Dermis blood vessel endothelial cell (primary cell): ENCODE results near the gene PLCL1. TPM values are rescaled to one million over a fixed set of nuclear protein-coding genes. Genes with fewer than 3 reads are reported as not detected.

ENCODE experiments used
- DNase-seq: peaks from one replicate; pipeline ENCODE4 v3.0.0; 2010
- total RNA-seq: library from RNA; depleted of rRNA; stranded (reverse); fragments of >200 nt; gene quantifications from 2 replicates; pipeline ENCODE4 v1.2.3, GENCODE V29; 2014

PLCL1 gene
- total RNA-seq, 1 donor from 2014 or later: 0.68 TPM

DNA sequence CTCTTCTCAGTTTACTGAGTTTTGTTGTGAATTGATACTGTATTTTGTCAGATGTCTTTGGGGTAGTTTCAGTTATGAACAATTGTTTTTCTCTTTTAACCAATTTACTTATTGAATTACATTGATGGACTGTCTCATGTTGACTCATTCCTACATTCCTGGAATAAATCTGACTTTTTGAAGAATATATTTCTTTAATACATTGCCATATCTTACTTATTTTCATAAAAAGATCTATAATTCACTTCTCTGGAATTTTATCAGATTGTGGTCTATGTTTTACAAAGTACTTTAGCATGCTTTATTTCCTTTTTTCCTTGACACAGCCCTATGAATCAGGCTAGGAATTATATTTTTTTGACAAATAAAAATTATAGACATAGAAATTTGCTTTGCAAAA, 268.3 kb downstream of the PLCL1 start:
- DNase-seq: no peak

DNA sequence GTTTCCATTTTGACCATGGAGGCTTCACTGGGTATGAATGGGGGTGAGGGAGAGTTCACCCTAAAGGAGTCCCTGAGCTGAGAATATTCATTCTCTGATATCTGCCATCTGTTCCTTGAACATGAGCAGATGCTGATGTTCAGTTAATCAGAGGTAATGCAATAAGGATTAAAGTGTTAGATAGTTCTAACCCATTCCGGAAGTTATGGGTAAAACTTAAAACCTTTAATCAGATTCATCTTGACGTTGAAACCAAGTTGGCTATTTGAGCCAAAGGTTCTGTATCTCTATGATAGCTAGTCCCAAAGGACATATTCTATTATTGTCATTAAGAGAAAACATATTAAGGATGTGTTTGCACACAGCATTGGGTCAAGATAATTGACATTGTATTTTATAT, 268.9 kb downstream of the PLCL1 start:
- DNase-seq: no peak

DNA sequence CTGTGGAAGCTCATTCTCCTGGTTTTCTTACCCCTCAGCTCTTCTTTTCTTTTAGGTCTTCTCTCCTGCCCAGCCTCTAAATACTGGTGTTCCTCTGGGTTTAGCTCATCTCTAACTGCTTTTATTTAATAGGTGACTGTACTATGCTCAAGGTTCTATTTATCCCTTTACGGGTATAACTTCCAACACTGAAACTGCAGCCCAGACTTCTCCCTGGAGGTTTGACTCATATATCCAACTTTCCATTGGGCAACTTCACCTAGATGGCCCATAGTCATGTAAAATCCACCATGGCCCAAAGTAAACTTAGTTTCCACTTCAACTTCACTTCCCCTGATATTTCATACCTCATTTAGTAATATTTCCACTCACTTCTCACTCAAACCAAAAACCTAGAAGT, 273.1 kb downstream of the PLCL1 start:
- no peak for DNase-seq

DNA sequence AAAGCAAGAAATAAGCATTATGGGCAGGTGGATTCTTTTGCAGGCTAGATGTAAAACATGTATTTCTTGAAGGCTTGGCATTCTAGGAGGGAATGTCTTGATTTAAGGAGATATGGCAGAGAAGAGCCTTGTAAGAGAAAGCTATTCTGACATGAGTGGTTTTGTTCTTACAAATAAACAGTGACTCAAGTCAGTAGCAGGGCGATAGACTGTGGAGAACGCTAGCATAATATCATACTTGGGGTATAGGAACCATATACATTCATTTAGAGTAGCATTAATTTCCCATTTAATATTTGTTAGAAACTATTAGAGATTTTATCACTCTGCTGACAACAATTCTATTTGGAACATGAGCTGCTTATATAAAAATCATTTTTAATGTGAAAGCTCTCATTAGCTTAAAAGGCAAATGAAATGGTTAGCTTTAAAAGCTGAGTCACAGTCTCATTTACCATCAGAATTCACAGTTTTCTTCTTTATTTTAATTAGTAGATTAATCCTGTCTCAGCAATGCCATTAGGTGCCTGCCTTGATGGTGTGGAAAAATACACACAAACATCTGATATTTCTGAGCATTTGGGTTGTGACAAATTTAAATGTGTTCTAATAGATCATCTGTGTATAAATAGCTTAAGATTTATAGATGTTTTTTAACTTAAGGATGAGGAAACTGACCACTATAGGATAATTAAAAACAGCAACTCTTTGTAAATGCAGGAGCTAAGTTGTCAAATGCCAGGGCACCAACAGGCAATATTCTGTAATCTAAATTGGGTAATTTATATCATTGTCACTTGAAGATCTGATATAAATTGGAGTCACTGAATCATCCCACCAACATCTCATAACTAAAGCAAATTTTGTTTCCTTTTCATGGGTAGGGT, 276.7 kb downstream of the PLCL1 start:
- no peak for DNase-seq

DNA sequence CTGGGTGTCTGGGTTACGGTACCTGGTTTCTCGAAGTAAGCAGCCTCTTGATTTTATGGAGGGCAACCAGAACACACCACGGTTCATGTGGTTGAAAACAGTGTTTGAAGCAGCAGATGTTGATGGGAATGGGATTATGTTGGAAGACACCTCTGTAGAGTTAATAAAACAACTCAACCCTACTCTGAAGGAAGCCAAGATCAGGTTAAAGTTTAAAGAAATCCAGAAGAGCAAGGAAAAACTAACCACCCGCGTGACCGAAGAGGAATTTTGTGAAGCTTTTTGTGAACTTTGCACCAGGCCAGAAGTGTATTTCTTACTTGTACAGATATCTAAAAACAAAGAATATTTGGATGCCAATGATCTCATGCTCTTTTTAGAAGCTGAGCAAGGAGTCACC, 279.8 kb downstream of the PLCL1 start:
- DNase-seq: no peak

DNA sequence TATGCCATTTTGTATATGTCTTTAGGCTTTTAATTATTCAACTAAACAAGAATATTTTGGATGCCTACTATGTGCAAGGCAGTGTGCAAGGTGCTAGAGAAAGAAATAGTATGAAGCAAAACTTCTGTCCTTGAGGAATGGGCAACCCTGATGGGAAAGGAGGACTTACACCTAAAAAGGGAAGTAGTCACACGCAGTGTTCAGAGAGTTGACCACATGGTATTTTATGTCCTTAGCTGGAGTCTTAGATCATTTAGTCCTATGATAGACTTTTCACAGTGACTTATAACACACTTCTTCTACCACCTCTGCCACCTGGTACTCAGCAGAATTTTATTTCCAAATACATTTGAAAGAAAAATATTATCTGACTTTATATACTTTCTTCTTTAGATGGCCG, 291.6 kb downstream of the PLCL1 start:
- DNase-seq: no peak

DNA sequence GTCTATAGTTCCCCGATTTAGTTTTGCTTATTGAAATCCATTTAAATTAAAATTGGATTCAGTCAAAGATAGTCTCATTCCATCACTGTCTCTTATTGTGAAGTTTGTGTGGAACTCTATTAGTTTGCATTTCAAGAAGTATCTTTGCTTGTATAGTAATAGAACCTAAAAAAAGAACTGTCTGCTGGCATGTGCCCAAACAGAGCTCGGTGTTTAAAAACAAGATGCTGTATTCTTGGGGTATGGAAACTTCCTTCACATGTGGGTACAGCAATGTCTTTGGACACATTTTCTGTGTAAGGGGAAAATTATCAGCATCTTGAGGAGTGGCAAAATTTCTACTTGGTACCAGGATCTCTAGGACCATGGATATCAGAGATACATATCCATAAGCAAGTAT, 292.6 kb downstream of the PLCL1 start:
- no peak for DNase-seq

DNA sequence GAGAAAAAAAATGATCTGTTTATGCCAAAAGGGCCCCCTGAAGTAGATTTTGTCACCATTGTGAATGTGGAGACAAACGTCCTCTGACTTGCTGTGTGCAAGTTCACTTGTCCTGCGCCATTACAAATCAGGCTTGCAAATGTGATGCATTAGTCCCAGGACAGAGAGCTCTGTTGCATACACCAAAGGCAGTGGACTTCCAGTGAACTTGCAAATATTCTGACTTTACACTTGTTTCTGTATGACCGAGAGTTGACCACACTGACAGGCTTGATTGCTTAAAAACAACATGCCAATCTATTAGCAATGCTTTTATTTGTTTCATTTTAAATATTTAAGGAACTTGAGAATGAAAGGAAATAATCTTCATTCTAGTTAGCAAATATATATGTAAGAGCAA, 293.2 kb downstream of the PLCL1 start:
- DNase-seq: no peak

DNA sequence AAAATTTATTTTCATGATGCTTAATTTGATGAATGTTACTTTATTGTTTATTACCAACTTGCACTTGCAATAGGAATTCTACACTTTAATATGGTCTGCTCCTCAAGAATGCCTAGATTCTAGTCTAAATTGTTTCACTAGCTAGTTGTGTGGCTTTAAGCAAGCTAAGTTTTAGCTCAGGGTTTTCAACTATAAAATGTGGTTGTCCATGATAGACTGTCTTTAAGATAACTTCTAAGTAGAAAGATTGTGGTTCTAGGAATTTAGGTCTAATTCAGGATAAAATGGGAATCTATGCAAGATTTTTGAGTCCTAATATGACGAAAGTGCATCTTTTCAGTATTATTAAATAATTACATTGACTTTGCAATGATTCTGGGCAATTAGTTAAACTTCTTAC, 294.0 kb downstream of the PLCL1 start:
- DNase-seq: no peak

DNA sequence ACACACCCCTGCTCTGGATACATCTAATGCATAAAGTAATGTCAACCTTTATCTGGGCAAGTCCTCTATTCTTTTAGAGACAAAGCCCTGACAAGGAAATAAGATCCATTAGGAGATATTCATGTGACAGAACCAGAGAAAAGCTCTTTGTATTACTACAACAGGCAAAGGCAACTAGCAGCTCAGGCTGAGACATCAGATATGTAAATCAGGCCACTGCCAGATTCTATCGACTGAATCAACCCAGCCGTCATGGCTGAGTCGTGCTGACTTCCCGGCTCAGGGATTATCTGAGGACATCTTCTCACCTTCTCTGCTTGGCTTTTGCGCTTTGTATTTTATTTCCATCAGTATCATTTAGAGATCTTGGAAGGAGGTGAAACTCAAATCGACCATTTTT, 294.5 kb downstream of the PLCL1 start:
- DNase-seq: no peak

DNA sequence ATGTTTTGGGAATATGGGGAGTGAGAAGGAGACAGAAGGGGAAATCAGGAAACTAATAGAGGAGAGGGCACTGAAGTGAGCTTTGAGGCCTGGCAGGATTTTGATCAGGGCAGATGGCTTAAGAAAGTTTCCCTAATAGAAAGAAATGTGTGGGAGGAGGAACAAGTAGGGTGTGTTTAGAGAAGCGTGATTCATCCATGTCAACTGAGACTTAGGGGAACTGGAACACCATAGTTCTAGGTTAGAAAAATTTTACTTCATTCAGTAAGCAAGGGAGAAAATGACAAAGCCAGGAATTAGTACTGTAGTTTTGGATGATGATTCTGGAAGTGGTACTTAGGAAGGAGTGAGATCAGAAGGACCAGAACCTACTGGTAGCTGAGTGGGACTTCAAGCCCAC, 296.0 kb downstream of the PLCL1 start:
- DNase-seq: no peak

DNA sequence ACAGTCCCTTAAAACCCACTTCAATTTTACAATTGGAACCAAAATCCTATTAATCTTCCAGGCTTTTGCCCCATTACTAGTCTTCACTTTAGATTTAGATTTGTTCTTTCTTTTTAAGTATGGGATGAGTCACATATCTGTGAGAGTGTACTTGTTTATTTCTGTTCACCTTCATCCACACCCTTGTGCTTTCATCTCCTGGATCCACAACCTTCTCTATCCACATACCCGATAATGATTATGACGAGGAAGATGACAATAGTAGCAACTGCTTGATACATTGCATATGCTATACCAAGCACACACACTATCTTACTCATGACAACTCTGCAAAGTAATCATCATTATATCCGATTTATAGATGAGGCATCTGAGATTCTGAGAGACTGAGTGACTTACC, 297.3 kb downstream of the PLCL1 start:
- DNase-seq: no peak

DNA sequence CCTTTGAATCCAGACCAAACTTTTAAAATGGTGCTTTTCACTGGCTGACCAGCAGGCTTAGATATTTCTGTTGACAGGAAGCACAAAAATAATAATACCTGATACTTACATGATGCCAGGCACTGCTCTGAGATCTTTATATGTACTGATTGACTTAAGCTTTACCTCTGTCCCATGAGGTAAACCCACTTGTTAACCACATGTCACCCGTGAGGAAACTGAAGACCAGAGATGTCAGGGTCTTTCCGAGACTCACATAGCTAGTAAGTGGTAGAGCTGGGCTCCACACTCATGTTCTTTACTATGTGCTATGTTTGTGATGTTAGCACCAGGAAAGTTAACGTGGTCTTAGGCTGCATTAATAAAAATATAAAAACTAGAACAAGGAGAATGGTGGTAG, 297.7 kb downstream of the PLCL1 start:
- DNase-seq: no peak

DNA sequence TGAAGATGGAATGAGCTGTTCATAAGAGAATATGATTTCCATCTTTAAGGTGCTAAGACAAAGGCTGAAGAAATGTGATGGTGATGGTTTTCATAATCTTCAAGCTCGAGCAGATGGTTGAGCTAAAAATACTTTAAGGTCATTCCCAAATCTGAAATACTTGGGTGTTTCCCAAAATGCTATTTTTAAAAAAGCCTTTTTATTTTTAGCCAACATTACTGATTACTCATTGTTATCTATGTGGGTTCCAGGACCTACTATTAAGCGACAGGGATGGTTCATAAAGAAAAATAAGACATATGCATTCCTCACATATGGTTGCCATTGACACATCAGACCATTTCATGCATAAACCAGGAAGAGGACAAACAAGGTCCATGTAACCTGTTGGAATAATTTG, 298.5 kb downstream of the PLCL1 start:
- no peak for DNase-seq

DNA sequence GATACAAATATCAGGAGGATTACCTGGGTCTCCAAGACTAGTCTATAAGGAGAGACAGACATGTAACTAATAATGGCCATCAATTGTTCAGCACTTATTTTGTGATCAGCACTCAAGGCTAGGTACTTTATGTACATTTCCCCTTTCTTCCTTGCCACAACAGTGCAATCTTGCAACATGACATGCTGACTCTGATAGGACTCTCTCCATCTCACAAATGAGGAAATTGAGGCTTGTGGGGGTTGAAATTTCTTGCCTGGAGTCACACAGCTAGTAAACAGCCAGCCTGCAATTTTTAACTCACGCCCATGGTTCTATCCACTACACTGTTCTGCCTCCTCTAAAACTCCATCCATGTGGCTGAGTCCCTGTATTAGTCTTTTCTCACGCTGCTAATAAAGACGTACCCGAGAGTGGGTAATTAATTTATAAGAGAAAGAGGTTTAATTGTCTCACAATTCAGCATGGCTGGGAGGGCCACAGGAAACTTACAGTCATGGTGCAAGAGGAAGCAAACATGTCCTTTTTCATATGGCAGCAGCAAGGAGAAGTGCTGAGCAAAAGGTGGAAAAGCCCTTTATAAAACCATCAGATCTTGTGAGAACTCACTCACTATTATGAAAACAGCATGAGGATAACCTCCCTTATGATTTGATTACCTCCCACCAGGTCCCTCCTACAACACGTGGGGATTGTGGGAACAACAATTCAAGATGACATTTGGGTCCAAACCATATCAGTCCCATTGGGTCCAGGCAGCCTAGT, 302.4 kb downstream of the PLCL1 start:
- DNase-seq: no peak

DNA sequence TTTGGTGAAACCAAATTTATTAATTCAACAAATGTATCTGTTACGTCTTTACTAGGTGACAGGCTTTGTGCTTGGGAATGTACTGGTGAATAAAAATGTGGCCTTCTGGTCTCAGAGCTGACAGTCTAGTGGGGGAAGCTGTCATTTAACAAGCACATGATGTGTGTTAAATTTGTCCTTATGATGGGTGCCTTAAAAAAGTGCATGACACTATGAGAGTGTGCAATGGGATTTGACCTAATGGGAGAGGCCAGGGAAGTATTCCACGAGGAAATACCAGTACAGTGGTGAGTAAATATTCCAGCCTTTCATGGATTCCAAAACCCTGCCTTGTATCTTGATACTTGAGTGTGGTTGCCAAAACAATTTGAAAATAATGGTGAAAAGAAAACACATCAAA, 308.9 kb downstream of the PLCL1 start:
- DNase-seq: no peak

DNA sequence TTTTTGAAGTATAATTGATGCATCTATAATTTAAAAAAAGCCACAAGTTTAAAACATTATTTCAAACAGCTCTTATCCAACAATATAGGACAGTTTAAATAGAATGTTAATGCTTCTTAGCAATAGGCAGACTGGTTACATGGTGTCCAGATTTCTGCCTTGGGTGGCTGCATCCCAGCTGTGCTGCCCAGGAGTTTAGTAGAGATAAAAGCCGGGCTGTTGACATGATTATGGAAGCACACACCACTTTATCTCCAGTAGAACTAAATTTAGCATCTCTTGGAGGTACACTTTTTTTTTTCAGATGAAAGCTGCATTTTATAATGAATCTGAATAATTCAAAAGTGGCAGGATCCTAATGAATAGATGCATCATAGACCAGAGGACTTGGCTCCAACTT, 309.7 kb downstream of the PLCL1 start:
- DNase-seq: no peak

DNA sequence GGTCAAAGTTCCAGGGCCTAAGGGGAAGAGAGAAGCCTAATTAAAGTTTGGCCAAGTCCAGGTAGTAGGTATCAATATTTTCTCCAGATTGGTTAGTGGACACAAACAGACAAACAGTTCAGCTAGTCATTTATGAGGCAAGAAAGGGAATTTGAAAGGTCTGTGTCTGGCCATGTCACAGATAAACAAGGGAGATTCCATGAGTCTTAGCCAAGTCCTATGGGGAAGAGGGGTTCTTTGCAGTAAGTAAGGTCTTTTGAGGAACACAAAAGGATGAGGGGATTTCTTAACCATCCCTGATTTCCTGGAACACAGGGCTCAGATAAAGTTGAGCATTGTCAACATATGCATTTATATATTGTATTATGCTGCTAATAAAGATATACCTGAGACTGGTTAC, 310.8 kb downstream of the PLCL1 start:
- DNase-seq: no peak

DNA sequence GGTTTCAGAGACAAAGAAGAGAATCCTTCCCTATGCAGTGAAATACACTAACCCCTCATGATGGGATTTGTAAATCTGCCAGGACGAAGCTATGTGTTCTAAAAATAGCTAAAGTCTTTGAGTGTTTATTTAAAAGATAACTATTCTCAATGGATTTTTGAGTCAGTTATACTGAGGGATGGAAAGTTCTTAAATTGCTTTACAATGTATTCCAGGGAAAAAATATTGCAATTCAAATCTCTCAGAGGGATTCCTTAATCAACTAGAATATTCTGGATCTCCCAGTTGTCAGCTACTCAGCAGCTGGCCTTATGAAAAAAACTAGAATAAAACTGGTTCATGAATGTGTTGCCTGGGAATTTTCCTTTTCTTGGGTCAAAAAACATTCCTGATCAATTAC, 312.4 kb downstream of the PLCL1 start:
- no peak for DNase-seq

DNA sequence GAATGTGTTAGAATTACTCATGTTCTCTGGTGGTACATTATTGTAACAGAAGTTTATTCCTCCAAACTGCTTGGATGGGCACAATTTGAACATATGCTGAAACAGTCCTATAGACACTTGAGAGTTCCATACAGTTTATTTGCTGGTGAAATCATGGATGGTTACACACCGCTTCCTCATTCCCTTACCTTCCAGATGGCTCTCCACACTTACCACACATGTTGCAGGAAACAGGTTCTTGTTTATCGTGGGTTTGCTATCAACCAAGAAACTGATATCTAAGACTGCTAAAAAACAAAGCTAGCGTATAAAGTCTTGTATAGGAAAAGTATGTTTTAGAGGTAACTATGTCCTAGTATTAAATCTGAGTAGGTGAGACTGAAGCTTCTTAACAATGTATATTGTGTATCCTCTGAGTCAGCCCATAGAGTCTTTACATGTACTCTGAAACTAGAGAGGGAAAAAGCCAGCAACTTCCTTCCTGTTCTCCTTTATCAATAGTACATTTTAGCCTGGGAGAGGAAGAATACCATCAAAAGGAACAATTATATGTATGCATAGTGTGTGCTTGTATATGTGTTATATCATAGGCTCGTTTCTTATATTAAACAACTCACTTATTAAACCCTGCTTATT, 313.1 kb downstream of the PLCL1 start:
- no peak for DNase-seq

DNA sequence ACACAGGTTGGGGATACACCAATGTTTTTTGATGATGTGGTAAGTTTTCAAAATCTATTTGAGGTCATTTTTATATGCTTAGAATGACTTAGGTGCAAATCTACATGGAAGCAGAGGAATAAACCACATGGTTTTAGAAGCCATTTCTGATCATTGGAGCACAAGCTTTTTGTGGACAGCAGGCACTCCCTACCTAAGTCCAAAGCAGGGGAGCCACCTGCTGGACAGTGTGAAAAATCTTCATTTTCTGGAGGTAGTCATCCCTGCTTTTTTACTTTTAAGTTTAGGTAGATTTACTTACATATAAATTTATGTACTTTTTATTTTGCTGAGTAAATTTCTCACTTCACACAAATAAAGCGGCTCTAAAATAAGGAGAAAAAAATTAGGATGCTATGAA, 323.2 kb downstream of the PLCL1 start:
- peak; percentile 78 for DNase-seq

DNA sequence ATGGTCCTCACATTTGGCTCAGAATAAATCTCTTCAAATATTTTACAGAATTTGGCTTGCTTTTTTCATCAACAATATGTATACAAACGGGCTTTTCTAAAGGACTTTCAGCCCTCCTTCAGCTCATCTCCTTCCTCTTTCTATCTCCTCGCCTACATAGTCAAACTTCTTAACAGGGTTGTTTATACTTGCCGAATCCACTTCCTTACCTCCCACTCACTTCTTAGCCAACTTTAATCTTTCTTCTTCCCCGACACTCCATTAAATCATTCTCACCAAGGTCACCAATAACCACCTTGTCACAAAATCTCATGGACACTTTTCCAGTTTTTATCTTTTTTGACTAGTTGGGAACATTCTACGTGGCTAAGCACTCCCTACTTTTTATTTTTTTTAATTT, 325.2 kb downstream of the PLCL1 start:
- no peak for DNase-seq

DNA sequence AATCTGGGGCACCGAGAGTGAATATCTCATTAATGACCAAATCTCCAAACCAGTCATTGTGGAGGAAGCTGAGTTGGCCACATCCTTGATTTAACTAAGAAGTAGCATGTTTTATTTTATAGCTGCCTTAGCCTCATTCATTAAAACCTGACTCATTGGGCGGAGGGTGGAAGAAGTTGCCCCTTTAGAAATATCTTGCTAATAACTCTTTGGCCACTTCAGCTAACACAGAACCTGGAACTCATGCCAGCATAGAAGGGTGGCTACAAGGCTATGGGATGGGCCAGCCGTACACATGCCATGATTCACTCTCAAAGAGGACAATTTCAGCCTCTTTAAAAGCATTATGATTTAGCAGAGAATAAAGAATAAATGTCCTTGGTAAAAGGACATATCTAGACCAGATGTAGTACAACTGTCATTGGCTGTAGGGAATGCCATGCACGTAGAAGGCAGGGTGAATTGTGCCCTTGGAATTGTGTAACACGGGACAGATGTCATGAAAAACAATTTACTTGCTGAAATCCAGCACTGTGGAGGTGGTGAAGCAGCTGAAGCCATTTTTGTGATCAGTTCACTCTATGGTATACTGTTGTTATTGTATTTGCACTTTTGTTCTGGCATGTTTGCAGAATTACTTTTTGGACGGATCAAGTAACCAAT, 330.0 kb downstream of the PLCL1 start:
- no peak for DNase-seq
